ENCODE measurements around the gene CCDC134.

GRCh38 chr22:41841085-41841712 is 40.7 kb downstream of the CCDC134 start:
- TF ChIP-seq CTCF (tag by site-specific recombination; IDR thresholded peaks at IDR 0.05) (no peak), ZNF580 (tag by site-specific recombination; IDR thresholded peaks at IDR 0.05) (no peak), ZNF146 (tag by site-specific recombination; IDR thresholded peaks at IDR 0.05) (no peak), SALL2 (tag by site-specific recombination; IDR thresholded peaks at IDR 0.05; ENCODE audit: borderline replicate concordance) (no peak), REST (tag by site-specific recombination; IDR thresholded peaks at IDR 0.05) (no peak), ZNF121 (tag by site-specific recombination; IDR thresholded peaks at IDR 0.05) (no peak), KLF7 (tag by site-specific recombination; IDR thresholded peaks at IDR 0.05; ENCODE audit: borderline replicate concordance) (no peak), ZNF350 (tag by site-specific recombination; IDR thresholded peaks at IDR 0.05) (no peak), ZNF274 (IDR thresholded peaks at IDR 0.05; ENCODE audit: low read length) (no peak), ZNF274 (tag by site-specific recombination; IDR thresholded peaks at IDR 0.05; ENCODE audit: borderline replicate concordance) (no peak), ZNF157 (tag by site-specific recombination; IDR thresholded peaks at IDR 0.05) (no peak), ZBTB26 (tag by site-specific recombination; optimal IDR thresholded peaks at IDR 0.05) (no peak), ZNF561 (tag by site-specific recombination; IDR thresholded peaks at IDR 0.05; ENCODE audit: borderline replicate concordance) (no peak), ZNF362 (tag by site-specific recombination; IDR thresholded peaks at IDR 0.05) (no peak)

Data from HEK293 (cell line).